SK-MEL-5 (cell line): ENCODE data around the gene KCNMB3. TPM values are rescaled to one million over a fixed set of nuclear protein-coding genes. Genes with fewer than 3 reads are reported as not detected.
"Not testable (repeated sequence)": the region's sequence is repeated elsewhere in the genome, so short reads cannot be mapped to it uniquely, and the experiment has no call there.

ENCODE experiments used
- DNase-seq: peaks from one replicate; pipeline ENCODE4 v3.0.0-alpha.2; 2016; ENCODE audit warnings: low read depth, low spot score
- in situ Hi-C: cut with HindIII; loops from 2 replicates; pipeline ENCODE4 v1.10.0; 2016; ENCODE audit warnings: low sequenced_read_pairs, high pct_unique_total_duplicates, low pct_unique_long_range_greater_than_20kb
- total RNA-seq: library from RNA; depleted of rRNA; stranded (reverse); fragments of >200 nt; shearing (Covaris generic); gene quantifications from 2 replicates; pipeline ENCODE4 v1.2.3, GENCODE V29; 2014

Gene KCNMB3
- total RNA-seq, 1 experiment from 2014 or later, result 0.58 TPM

DNA sequence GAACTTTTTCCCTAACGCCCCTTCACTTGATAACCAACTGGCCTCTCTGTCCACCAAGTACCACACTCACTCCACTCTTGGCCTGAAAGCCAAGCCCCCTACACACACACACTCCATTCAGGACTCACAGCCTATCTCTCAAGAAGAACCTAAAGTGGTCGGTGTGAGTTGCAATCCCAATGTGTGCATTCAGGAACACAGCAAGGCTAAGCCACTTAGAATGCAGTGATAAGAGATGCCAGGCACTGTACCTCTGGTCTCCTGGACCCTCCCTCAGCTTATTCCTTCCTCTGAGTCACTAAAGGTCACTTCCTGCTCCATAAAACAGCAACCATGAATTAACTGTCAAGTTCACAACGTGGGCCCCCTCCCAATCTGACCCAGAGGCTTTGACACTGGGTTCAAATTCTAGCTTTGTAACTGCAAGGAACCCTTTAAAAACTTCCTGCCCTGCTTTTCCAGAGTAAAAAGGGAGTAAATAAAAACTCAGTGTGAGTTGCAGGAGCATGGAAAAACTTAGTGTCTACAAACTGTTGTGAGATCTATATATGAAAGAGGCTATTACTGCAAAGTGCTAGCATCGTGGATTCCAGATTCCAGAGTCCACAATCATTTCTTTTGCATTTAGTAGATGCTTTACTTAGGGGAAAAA lies 17.6 kb upstream of the KCNMB3 start:
- DNase-seq, result no peak
- in situ Hi-C loops, result no loop called here

DNA sequence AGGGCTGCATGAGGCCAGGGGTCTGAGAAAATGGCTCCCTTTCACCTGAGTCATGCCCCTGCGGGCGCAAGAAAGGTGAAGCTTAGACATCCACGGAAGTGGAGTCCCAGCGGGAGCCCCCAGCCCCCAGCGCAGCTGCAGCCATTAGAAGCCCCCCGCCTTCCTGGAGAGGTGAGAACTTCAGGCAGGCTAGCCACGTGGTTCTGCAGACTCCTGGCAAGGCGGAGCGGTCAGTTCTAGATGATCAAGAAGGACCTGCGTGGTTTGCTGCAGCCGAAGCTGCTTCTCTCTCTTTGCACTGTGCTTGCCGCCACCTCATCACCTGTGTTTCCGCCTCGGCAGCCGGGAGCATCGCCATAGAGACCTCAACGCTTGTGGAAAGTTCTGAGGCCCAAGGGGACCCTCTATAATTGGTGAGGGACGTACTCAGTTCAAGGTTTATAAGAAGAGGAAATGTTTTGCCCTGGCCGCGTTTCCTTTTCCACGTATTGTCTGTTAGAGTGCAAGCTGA lies 15.8 kb upstream of the KCNMB3 start:
- DNase-seq, result no peak
- in situ Hi-C loops, result no loop called here

DNA sequence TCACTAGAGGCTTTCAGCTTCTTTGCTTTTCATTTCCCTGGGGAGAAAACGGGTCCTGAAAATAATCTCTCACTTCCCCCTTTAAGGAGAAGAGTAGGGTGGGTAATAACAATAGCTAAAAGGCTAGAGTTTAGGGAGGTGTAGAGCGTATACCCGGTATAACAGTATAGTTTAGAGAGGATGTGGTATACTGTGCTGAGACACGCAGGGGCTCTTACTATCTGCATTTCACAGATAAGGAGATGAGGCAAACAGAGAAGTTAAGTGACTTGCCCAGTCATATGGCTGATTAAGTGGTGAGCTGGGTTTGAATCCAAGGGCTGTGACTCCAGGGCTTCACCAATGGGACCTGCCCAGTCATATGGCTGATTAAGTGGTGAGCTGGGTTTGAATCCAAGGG lies 15.0 kb upstream of the KCNMB3 start:
- DNase-seq, result no peak
- in situ Hi-C loops, result no loop called here

DNA sequence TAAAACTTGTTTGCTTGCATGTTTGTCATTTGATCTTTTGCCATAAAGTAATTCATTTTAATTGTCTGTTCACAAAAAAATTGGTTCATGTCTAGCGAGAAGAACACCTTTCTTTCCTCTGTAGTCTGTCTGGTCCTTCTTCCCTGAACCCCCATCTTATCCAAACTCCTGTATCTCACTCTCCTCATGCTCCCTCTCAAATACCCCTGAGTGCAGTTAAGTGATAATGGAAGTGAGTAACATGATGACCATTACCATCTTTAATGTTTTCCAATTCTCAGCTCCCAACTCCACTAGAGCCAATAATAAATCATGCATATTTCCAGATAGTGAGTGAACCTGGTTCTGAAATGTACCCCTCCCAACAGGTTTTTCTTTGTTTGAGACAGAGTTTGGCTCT lies 14.2 kb upstream of the KCNMB3 start:
- no peak for DNase-seq
- in situ Hi-C loops, result no loop called here

DNA sequence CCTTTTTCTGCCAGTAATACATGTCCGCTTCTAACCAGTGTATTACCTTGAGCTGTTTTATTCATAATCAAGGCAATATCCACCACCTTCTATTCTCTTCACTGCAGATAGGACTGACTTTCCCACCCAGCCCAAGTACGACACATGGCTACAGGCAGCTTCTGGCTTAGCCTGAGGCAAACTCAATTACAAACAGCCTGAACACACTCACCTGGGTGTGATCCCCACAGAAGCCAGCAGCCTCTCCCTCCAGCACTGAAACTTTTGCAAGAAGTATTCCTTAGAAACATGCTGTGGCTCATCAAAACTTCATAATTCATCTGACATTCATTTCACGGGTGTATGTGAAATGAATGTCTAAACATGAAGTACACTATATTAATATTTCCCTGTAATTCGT lies 13.5 kb upstream of the KCNMB3 start:
- no peak for DNase-seq
- in situ Hi-C loops, result no loop called here

DNA sequence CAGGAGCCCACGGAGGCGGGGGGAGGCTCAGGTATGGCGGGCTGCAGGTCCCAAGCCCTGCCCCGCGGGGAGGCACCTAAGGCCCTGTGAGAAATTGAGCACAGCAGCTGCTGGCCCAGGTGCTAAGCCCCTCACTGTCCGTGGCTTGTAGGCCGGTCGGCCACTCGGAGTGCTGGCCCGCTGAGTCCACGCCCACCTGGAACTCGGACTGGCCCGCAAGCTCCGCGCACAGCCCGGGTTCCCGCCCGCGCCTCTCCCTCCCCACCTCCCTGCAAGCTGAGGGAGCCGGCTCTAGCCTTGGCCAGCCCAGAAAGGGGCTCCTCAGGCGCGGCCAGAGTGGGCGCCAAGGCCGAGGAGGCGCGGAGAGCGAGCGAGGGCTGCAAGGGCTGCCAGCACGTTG lies 12.2 kb upstream of the KCNMB3 start:
- in situ Hi-C loops, result no loop called here
- DNase-seq, result no peak

DNA sequence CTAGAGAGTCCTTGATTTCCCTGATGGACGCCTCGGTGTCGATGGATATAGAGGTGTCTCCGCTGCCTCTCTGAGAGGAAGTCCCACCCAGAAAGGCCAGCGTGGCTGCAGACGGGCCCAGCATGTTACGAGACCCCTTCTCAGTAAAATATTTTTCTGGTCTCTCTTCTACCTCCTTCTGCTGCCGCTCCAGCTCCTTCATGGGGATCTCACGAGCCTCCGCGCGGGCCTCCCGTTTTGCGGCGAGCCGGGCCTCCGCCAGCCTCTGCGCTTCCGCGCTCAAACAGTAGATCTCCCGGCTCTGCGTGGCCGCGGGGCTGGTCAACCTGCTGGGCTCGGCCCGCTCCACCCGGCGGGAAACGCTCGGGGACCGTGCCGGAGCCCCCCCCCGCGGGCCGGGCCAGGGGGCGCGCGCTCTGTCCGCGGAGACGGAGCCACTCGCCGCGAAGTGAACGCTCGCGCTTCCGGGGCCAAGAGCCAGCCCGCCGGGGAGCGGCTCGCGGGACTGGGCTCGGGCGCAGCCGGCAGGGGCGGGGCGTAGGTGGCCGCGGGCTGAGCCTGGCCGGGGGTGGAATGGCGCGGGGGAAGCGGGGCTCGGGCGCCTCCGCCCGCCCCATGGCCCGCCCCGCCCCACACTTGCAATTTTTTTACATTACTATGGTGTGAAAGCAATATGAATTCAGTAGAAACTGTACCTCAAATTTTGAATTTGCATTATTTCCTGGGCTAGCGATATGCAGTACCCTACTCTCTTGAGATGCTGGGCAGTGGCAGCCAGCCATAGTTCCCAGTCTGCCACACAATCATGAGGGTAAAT lies 10.2 kb upstream of the KCNMB3 start:
- in situ Hi-C loops, result no loop called here
- DNase-seq, result peak; percentile 42

DNA sequence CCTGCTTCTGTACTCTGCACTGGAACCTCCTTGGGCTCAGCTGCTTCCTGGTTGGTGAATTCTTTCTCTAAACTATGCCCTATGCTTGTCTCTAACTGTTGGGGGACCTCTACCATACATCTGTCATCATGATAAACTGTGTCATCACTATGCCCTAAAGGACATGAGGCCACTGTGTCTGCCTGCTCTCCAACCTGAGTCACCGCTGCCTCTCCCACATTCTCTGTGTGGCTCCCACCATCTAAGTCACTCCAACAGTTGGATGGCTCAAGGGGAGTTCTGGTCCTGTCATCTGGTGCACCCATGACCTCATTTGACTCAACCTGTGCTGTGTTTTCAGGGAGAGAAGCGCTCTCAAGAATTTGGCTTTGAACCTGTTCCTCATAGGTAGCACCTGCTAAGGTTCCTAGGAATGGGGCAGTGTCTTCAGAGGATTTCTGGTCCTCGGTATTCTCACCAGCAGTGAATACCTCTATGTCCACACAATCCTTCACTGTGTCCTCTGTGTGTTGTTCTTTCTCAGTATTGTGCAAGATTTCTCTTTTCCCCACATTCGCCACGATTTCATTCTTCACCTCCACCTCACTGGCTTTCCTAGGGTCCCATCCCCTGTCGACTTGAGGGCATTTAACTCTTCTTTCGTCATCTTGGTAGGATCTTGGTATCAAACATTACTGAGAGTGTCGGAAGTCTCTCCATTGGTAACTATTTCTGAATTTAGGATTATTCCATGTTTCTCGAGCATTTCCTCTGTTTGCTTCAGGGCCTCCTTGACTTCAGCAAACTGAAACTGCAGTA lies 9.2 kb upstream of the KCNMB3 start:
- DNase-seq, in situ Hi-C loops: not testable (repeated sequence)

DNA sequence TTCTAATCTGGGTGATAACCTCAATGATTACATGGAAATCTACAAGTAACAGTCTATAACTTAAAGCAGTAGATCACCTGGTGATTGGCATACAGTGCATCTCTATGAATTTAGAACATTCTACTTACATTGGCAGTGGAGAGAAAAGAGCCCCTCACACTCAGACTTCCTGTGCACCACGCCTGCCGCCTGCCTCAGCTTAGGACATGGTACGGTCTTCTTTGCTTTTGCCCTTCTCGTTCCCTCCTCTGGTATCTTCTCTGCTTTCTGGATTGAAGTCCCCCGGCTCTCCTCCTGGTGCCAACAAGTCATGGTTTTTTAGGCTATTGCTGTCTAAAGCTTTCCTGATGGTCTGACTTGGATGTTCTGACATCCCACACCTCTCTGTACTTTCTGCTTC lies 7.9 kb upstream of the KCNMB3 start:
- in situ Hi-C loops, result no loop called here
- DNase-seq, result no peak

DNA sequence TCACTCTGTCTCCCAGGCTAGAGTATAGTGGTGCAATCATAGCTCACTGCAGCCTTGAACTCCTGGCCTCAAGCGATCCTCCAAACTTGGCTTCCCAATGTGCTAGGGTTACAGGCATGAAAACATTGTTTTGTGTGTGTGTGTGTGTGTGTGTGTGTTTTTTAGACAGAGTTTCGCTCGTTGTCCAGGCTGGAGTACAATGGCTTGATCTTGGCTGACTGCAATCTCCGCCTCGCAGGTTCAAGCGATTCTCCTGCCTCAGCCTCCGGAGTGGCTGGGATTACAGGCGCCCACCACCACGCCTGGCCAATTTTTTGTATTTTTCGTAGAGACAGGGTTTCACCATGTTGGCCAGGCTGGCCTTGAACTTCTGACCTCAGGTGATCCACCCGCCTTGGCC lies 6.8 kb upstream of the KCNMB3 start:
- DNase-seq, in situ Hi-C loops: not testable (repeated sequence)

DNA sequence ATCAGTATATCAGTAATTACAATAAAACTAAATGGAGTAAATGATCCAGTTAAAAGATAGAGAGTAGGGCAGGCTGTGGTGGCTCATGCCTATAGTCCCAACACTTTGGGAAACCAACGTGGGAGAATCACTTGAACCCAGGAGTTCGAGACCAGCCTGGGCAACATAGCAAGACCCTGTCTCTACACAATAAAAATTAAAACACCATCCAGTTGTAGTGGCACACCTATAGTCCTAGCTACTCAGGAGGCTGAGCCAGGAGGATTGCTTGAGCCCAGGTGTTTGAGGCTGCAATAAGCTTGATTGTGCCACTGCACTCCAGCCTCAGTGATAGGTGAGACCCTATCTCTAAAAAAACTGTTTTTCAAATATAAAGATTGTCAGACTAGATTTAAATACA lies 5.9 kb upstream of the KCNMB3 start:
- in situ Hi-C loops, result no loop called here
- no peak for DNase-seq

DNA sequence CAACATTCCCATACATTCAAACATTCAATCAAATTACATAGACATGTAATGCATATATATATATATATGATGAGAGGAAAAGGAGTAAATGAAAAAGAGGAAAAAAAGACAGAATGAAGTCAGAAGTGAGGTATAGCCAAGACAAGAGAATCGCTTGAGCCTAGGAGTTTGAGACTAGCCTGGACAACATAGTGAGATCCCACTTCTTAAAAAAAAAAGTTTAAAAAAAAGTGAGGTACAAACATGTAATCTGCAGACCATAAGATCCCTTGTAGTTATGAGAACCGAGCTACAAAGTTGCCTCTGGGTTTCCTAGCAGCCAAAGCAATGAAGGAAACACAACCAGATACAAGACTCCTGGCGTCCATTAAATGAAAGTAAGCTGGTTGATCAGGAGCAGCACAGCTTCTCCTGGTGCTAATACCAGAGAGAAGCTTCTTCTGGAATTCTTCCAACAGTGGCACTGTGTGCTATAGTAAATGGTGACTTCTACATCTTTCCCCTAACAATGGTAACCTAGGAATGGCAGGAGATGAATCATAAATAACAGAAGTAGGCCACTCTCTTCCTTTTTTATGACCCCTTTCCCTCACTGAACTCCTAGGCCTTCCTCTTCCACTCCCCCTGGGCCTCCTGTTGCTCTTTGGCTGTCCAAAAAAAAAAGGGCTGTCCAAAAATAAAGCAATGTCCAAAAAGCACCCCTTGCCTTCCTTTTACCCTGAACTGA lies 3.5 kb downstream of the KCNMB3 start:
- no peak for DNase-seq
- in situ Hi-C loops, result no loop called here

DNA sequence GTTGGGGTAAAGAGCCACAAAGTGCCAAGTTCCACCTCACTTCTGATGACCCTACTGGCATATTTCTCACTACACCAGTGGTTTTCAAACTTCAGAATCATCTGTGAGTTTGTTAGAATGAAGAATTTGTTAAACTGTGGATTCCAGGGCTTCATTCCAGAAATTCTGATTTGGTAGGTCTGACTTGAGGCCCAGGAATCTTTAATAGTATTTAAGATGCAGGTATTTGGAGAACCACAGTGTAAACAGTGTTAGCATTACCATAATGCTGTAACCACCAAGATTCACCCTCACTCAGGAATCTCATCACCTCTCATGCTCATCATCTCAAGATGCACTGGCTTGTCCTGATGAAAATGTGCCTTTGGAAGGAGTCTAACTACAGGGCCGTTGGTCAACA lies 6.0 kb downstream of the KCNMB3 start:
- in situ Hi-C loops, result no loop called here
- DNase-seq, result no peak

DNA sequence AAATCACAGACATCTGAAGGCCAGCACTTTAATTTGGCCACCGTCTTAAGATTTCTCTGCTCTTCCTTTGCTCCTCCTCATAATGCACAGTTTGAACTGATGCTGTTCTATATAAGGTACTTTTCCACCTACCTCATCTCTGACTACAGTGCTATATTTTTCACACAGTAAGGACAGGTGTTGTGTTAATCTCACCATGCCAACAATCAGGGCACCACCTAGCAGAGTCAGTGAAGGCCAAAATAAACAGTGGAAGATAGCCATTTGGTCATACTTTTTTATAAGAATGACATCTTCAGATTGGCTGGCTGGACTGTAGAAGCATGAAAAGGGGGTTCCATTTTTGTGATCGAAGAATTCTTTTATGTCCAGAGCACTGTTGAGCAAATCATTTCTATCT lies 8.1 kb downstream of the KCNMB3 start:
- in situ Hi-C loops, DNase-seq: not testable (repeated sequence)

DNA sequence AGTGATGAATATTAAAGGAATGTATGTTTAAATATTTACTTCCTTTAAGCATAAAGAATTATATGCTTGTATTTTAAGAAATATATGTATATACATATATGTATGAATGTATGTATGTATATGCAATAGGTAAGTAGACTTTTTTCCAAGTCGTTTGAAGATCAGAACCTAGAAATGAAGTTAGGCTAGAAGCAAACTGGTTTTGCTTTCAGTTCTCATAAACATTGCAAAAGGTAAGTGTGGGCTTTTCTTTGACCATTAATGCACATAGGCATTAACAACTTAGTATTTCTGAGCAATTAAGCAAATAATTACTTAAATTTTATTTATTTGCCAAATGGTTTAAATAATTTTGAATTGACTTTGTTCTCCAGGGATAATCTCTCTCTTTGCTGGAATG lies 10.6 kb downstream of the KCNMB3 start:
- DNase-seq, in situ Hi-C loops: not testable (repeated sequence)

DNA sequence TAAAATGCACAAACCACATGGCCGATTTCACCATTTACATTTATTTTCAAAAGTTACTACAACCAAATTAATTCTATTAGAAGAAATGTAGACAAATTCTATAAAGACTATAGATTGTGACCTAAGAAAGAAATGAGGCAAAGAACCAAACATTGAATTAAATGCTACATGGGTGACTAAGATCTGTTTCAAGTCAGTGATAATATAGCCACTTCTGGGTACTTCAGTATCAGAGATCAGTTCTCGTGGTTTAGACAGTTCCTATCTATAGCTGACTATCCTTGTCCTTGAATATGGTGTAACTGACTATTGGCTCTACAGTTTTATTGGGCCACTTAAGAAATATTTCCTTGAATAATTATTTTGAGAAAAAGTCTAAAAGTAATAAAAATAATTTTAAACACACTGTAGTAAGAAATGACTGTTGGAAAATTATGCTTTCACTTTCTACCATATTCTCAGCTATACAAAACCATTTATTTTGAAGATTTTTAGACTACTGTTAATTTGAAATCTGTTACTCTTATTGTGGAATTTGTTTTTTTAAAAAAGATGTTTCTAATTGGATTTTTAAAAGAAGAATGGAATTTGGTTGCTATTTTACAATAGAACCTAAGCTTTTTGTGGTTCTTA lies 14.1 kb downstream of the KCNMB3 start:
- DNase-seq, result no peak
- in situ Hi-C loops, result no loop called here

DNA sequence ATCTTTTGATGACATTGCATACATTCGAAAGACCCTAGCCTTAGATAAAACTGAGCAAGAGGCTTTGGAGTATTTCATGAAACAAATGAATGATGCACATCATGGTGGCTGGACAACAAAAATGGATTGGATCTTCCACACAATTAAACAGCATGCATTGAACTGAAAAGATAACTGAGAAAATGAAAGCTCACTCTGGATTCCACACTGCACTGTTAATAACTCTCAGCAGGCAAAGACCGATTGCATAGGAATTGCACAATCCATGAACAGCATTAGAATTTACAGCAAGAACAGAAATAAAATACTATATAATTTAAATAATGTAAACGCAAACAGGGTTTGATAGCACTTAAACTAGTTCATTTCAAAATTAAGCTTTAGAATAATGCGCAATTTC lies 16.7 kb downstream of the KCNMB3 start:
- no peak for DNase-seq
- in situ Hi-C loops, result no loop called here
